Activated gamma-delta T cell treated with anti-CD3 and anti-CD28 coated beads, Interleukin-2, amount 50 U/mL, for 16 hours (primary cell): ENCODE results near the gene DDAH1.
A peak's percentile ranks its signal among the peaks of the same experiment; 100 is the strongest.

Experiments used
- DNase-seq: peaks from one replicate; pipeline ENCODE4 v3.0.0-alpha.2; 2020; ENCODE audit warnings: low read depth

DDAH1 gene

DNA sequence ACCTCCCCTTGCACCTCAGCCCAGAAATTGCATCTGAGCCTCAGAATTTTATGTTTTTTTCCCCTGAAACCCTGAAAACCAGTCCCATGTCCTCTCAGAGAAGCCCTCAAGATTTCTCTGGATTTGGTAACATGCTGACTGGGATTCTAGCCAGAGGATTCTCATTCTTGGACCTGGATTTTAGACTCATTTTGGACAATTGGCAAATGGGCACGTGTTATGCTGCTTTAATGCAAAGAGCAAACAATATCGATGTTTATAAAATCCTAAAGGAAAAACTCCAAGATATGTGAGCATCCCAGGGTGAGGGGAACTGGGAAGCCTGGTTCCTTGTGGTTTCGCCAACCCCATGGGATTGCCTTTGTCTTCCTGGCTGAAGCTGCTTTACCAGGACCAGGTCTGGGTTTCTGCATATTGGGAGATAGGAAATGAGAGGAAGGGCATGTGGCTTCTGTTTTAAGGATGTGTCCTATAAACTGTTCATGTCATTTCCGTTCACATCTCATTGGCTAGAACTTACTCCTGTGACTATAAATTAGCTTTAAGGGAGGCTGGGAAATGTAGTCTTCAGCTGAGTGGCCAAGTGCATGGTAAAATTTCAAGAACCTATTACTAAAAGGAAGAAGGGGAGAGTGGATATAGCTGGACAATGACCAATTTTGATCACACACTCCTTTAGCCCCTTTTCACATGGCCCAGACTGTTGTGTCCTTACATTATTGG is 161.4 kb downstream of the DDAH1 start:
- no peak for DNase-seq

DNA sequence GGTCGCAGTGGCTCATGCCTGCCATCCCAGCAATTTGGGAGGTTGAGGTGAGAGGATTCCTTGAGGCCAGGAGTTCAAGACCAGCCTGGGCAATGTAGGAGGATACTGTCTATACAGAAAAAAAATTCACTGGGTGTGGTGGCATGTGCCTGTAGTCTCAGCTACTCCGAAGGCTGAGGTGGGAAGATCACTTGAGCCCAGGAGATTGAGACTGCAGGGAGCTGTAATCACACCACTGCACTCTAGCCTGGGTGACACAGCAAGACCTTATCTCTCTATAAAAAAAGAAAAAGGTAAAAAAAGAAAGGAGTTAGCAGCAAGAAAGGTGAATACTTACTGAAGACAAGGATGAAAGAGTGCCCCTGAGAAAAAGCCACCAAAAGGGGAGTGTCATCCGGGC is 164.8 kb downstream of the DDAH1 start:
- no peak for DNase-seq

- DNase-seq: peak; percentile 70
Measured at GRCh38 chr1:85297855-85298629, 166.9 kb downstream of the DDAH1 start.

DNA sequence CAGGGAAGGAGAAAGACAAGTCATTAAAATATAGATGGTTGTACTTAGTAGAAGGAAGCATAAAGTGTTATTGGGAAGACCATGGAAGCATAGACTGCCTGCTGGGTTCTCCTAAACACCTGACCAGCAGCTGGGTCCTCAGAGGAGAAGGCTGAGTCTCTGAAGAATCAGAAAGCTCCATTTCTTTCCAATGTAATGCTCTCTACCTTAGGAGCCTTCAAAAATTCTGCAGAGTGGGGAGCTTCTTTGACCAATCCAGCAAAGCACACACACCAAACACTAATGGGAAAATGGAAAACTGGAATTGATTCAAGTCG is 167.5 kb downstream of the DDAH1 start:
- DNase-seq: no peak

GRCh38 chr1:85296980-85297379 is 168.0 kb downstream of the DDAH1 start:
- DNase-seq: no peak

DNA sequence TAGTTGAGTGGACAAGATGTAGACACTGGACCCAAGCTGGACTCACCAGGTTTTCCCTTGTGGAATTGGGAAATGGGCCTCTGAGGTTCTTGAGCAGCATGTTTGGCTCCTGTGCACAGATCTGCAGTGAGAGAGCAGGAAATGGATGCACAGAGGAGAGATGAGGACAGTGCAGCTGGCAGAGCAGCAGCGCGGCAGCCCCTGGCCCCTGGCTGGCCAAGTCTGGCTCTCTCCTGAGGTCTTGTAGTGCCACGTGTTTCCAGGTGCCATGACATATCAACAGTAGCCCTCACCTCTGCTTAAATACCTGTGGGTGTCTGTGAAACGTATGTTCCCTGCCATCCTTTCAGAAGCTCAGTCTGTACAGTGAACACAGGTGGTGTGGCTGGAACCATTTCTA is 169.3 kb downstream of the DDAH1 start:
- no peak for DNase-seq

DNA sequence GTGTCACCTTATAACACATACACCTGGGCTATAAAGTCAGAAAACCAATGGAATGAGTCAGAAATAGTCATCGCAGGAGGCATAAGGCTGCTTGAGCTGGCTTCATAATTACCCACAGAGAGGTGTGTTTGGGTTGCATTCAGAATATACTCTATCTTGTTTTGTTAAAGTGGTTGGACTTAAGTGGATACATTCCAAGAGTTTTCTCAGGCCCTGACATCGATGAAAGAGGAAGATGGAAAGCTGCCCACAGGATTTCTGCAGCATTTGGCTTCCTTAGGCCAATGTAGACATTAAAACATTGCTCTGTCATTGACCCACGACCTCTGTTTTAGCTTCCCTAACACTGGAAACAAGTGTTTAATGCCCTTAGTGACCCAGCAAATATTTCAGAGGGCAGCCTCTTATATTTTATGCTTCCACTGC is 169.9 kb downstream of the DDAH1 start:
- no peak for DNase-seq

DNA sequence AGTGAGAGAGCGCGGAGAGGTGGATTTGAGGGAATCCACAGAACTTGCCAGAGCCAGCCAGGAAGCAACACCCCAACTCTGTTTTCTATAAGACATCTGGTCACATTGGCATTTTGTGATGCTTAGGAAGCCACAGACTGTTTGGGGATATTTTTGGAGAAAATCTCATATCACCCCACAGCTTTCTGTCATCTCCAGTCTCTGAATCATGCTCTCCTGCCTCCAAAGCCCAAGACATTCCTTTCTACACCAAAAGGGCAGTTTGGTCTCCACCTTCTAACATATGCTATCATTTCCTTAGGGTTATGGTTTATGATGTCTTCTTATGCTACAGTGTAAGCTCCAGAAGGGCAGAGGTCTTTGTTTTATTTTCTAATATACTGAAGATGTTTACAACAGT is 174.1 kb downstream of the DDAH1 start:
- DNase-seq: no peak

DNA sequence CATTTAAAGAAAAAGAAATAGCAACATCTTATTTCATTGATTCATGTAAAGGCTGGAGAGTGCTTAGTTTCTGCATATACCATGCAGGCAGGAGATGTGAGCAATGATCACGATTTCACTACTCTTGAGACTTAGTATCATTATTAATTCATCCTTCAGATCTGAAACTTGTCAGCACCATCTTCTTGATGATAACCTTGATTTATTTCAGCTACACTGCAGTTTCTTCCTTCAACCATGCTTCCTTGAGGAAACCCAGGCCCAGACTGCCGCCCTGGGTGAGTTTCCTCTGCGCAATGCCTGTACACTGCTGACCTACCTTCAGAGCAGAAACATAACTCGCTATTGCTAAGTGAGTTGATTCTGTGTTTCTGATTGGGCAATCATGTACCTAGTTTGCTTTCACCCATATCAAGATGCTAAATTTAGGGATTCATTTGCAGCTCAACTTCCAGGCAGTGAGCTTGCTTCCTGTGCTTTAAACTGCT is 175.1 kb downstream of the DDAH1 start:
- DNase-seq: no peak

GRCh38 chr1:85289207-85289847 is 175.6 kb downstream of the DDAH1 start:
- DNase-seq: no peak

DNA sequence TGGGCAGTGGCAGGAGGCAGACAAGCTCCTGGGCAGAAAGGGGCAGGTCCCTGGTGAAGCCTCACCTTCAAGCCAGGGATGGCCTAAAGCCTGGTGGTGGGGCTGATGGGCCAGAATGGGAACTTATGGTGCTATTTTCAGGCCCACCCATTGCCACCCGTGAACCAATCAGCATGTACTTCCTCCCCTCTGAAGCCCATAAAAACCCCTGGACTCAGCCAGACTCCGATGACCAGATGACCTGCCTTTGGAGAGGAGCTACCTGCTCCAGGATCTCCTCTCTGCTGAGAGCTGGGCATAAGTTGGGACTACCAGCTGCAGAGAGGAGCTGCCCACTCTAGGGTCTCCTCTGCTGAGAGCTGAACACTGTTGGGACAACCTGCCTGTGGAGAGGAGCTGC is 180.8 kb downstream of the DDAH1 start:
- no peak for DNase-seq

GRCh38 chr1:85283475-85284199 is 181.3 kb downstream of the DDAH1 start:
- no peak for DNase-seq

- DNase-seq: no peak
Measured at GRCh38 chr1:85282424-85282823, 182.5 kb downstream of the DDAH1 start.

DNA sequence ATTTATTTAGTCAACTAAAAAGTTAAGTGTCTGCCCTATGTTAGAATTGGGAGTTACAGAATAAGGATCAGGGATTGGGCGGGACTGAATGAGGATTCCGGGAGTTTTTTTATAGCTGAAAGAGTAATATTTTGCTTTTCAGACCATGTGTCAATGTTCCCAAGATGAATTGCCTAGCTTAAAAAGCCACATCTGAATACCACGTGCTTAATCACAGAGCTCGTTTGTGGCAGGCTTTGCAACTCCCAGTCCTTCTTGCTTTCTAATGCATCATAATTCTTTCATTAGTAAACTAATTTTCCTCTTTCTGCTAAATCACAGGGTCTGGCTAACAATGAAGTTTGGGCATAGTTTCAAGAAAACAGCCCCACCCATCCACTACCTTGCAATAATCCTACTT is 184.3 kb downstream of the DDAH1 start:
- DNase-seq: no peak

GRCh38 chr1:85279458-85280080 is 185.4 kb downstream of the DDAH1 start:
- no peak for DNase-seq

DNA sequence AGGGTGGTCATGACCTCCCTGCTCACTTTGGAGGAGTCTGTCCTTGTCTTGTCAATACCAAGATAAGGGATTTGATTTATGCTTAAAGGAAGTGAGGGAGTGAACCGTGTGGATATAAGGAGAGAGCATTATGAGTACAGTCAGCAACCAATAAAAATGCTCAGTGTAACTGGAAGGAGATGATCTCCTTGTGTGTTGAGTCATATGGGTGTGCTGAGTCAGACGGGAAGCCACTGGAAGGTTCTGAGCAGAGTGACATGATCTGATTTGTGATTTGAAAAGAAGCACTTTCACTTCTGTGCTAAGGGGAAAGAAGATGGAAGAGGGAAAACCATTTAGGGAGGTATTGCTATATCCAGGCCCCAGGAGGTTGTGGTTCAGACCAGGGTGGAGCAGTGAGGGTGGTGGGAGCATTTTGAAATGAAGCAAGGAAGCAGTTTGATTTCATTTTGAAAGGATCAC is 186.1 kb downstream of the DDAH1 start:
- DNase-seq: peak; percentile 9

DNA sequence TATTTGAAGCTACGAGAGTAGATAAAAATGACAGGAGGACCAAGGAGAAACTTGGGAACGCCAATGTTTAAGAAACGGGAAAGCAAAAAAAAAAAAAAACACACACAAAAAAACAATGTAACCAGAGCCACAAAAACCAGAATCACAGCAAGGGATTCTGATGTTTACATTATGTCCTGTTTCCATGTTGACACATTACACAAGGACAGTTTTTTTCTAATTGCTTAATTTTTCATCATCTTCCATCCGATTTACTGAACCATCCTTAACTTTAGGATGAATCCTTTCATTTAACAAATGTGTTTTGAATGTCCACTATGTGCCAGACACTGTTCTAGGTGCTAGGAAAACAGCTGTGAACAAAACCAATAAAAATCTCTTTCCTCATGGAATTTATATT is 187.2 kb downstream of the DDAH1 start:
- DNase-seq: no peak

GRCh38 chr1:85276978-85277639 is 187.8 kb downstream of the DDAH1 start:
- no peak for DNase-seq

DNA sequence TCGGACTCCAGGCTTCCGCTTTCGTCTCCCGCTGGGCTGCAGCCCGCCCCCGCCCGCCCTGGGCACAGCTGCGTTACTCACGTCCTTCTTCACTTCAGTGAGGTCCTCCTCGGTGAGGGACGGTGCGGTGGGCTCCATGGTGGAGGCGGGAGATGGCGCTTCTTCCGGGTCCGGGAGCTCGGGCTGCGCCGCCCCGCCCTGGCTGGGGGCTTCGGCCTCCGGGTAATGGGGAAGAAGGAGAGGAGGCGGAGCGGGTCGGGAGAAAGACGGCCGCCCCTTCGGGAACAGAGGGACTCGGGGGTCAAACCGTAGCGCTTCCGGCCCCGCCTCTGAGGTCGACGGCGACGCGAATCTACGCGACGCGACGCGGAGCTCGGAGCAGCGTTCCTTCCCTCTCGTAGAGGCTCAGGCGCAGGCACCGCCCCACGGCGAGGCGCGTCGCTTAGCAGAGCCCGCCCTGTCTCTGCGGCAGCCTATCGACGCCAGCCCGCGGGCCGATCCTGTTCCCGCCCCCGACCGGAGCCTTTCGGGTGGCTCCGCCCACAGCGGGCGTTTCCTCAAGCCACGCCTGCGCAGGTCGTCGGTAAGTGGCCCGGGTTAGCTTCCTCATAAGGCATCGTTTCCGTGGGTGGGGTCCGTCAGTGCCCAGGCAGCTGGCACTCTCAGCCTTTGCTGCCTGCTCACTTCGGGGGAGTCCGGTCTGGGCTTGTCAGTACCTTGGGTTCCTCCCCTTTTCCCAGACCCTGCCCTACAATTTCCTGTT is 188.6 kb downstream of the DDAH1 start, which contains the start of gene BCL10:
BCL10 (minus strand) TSS at position 418 of the 763 bp plus-strand sequence; CDS start at position 138, 280 bp downstream.
- peak; percentile 93 for DNase-seq

GRCh38 chr1:85275701-85276214 is 189.2 kb downstream of the DDAH1 start:
- DNase-seq: no peak
